GM21717 (cell line): ENCODE measurements around the gene AIFM2.

Experiments
- ATAC-seq: cut with Tn5 transposase; IDR thresholded peaks from one replicate; pipeline ENCODE4 v1.9.1; 2021; ENCODE audit warnings: mild to moderate bottlenecking, moderate library complexity; ENCODE audit not compliant: unreplicated experiment

Gene AIFM2

GRCh38 chr10:70063418-70064098 is 69.1 kb downstream of the AIFM2 start:
- ATAC-seq, result no peak
